ENCODE data around the gene OR4F6.
"Not testable (repeated sequence)": the region's sequence is repeated elsewhere in the genome, so short reads cannot be mapped to it uniquely, and the experiment has no call there.

OR4F6 gene, protein sequence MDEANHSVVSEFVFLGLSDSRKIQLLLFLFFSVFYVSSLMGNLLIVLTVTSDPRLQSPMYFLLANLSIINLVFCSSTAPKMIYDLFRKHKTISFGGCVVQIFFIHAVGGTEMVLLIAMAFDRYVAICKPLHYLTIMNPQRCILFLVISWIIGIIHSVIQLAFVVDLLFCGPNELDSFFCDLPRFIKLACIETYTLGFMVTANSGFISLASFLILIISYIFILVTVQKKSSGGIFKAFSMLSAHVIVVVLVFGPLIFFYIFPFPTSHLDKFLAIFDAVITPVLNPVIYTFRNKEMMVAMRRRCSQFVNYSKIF

DNA sequence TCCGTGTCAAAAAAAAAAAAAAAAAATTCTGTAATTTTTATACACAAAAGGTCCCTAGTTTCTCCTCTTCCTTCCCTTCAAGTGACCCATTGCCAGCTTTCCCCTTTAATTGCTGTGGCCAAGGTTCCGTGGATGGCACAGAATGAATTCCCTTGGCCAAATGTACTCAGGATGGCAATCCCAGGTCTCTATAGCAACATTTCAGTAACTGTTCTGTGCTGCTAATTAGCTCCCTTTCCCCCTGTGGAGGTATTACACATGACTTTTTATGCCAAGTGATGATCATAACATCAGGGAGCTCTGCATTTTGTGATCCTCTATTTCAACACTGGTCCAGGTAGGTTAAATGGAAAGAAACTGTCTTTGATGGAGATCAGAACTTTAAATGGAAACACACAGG is at the start of gene OR4F6:
OR4F6 (plus strand) TSS at position 301 of the 400 bp plus-strand sequence. CDS start 2,211 bp downstream, outside the sequence.
- no peak for DNase-seq

GRCh38 chr15:101764669-101765339 is 38.5 kb upstream of the OR4F6 start:
- not testable (repeated sequence) for DNase-seq

- not testable (repeated sequence) for DNase-seq
These were observed 38.0 kb upstream of the OR4F6 start for GRCh38 chr15:101765340-101765671.

DNA sequence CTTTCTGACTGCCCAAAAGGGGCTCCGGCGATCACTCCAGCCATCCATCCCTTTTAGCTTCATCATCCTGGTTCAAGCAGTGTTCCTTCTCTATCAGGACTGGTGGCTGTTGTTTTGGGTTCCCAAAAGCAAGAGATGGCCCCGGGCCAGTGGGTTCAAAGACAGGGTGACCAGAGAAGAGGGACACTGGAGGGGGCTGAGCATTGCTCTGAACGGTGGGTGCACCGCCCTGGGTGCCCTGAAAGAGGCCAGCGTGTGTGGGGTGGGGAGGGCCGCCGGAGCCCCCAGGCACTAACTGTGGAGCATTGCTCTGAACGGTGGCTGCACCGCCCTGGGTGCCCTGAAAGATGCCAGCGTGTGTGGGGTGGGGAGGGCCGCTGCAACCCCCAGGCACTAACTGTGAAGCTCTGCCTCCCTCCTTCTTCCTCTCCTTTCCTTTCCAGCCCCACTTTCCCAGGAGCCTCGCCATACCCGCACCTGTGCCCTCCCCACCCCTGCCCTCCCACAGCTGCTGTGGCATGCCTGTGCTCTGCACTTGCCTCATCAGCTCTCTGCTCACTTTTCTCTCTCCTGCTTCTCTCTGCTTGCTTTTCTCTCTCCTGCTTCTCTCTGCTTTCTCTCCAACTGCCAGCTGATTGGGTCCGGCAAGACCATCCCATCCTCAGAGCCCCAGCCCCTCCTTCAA is 37.4 kb upstream of the OR4F6 start:
- DNase-seq = no peak

- not testable (repeated sequence) for DNase-seq
These were observed 36.1 kb upstream of the OR4F6 start for GRCh38 chr15:101767083-101767640.

- DNase-seq = no peak
These were observed 30.4 kb upstream of the OR4F6 start for GRCh38 chr15:101772921-101773320.

- peak; percentile 7 for DNase-seq
These were observed 29.7 kb upstream of the OR4F6 start for GRCh38 chr15:101773496-101774100.

GRCh38 chr15:101775136-101775535 is 28.2 kb upstream of the OR4F6 start:
- no peak for DNase-seq

- not testable (repeated sequence) for DNase-seq
These were observed 24.7 kb upstream of the OR4F6 start for GRCh38 chr15:101778576-101778975.

GRCh38 chr15:101780225-101780624 is 23.1 kb upstream of the OR4F6 start:
- DNase-seq = not testable (repeated sequence)

DNA sequence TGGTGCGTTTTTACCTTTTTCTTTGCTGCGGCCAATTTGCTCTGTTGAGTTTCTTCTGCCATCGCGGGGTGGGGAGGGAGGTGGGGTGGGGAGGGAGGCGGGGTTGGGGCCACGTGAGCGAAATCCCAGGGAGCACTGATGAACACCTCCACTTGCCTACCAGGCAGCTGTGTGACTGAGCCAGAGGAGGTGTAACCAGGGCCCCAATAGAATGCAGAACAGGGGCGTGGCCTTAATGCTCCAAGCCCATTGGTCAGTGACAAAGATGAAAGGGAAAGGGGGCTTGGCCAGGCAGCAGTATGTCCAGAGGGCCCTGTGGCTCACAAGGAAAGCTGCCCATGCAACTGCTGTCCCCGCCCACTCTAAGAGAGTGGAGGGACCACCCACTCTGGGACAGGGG is 21.4 kb upstream of the OR4F6 start:
- no peak for DNase-seq

- DNase-seq = no peak
These were observed 18.7 kb upstream of the OR4F6 start for GRCh38 chr15:101784644-101785043.

GRCh38 chr15:101786422-101786821 is 16.9 kb upstream of the OR4F6 start:
- not testable (repeated sequence) for DNase-seq

- not testable (repeated sequence) for DNase-seq
These were observed 15.3 kb upstream of the OR4F6 start for GRCh38 chr15:101788001-101788400.

DNA sequence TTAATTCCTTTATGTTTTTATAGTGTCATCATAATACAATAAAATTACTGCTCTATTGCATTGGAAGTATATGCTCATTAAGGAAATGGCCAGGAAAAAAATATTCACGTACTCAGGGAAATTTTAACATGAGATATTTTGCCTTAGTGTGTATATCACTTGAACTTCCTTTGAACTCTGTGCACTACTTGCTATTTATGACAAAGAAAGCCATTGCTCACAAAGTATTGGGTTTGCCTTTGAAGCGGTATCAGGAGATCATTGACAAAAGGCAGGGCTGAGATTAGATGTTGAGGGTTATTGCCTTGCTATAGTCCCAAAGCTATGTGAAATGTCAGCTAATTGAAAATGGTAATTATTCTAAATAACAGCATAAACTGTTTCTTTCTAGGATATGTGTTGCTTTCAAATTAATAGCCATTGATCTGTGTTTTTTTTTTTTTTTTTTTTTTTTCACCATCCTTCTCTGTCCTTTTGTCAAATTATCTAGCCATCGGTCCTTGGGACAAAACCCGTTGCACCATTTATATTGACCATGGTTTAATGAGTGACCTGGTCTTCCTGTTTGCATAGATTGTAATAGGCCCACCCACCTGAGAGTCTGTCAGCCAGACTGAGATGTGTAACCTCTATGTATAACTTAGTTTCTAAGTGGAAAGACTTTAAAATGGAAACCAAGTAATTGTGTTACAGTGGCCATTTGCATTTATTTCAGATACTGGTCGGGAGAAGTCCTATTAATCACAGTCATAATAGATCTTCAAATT is 14.6 kb upstream of the OR4F6 start:
- not testable (repeated sequence) for DNase-seq

- not testable (repeated sequence) for DNase-seq
These were observed 12.6 kb upstream of the OR4F6 start for GRCh38 chr15:101790748-101791147.

GRCh38 chr15:101793981-101794380 is 9.3 kb upstream of the OR4F6 start:
- DNase-seq = not testable (repeated sequence)

GRCh38 chr15:101795455-101795854 is 7.9 kb upstream of the OR4F6 start:
- no peak for DNase-seq

DNA sequence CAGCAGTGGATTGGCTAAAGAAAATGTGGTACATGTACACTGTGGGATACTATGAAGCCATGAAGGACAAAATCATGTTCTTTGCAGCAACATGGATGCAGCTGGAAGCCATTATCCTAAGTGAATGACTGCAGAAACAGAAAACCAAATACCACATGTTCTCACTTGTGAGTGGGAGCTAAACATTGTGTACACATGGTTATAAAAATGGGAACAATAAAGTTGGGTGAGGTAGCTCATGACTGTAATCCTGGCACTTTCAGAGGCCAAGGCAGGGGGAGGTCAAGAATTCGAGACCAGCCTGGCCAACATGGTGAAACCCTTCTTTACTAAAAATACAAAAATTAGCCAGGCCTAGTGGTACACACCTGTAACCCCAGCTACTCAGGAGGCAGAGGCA is 3.6 kb upstream of the OR4F6 start:
- no peak for DNase-seq

- DNase-seq = no peak
These were observed 2.3 kb upstream of the OR4F6 start for GRCh38 chr15:101801048-101801447.

DNA sequence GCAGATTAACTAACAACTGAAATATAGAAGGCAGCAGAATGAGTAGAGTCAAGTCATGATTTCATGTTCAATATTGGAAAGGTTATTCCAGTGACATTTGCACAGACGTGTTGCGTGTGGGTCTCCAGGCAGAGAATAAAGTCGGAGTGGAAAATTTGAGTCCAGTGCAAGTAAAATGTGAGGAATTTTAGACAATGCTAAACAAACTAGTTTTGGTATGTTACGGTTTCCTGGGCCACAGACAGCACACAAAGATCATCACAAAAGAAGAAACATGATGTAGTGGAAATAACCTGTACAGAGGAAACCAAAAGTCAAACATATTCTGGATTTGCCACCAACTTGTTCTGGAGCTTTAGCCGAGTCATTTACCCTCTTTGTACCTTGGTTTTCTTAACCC is 367 bp downstream of the OR4F6 start:
- no peak for DNase-seq

DNA sequence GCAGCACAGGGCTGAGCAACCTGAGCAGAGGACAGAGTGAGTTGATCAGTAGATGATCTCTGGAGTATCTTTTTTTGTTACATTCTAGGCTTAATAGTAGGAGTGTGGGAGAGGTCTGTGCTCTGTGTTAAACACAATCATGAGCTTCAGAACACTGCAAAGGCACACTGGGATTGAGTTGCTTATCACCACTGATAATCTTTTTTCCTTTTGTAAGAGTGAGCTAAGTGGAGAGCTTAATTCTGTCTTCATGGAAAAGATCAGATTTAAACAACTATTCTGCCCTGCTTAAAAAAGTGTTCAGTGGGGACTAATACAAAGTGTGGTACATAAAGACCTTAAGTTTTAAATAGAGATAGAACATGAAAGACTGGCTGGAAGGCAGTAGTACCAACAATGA is 1.1 kb downstream of the OR4F6 start:
- DNase-seq = no peak

Measured in NCI-H1417 treated with DMSO at 0.1 percent for 48 hours (cell line).